PC-9 (cell line): Measurements from ENCODE around the gene KRTAP5-6. TPM values are rescaled to one million over a fixed set of nuclear protein-coding genes. Genes with fewer than 3 reads are reported as not detected.

Source experiments
- BruUV-seq: library from RNA; stranded (reverse); fragments of 400-500 nt; replicated peaks from 2 replicates; lab custom pipeline; 2021; lab: Mats Ljungman, UMichigan
- CTCF ChIA-PET: fragments of 300-600 bp; sonication (Branson Sonifier 250); formaldehyde crosslinking; loops from one replicate; lab custom pipeline; 2022; ENCODE audit warnings: antibody characterized with exemption; lab: Charles Lee
- POLR2A ChIA-PET: fragments of 300-600 bp; sonication (Branson Sonifier 250); formaldehyde crosslinking; loops from one replicate; lab custom pipeline; 2022; ENCODE audit warnings: antibody characterized with exemption; ENCODE audit not compliant: unreplicated experiment; lab: Charles Lee
- DNase-seq, 2 experiments: peaks; one replicate each; pipeline versions ENCODE4 v3.0.0 to v3.0.0-alpha.2; 2015 to 2022; ENCODE audit warnings: mixed read lengths in 1 of 2
- H2AFZ ChIP-seq: fragments of 200-600 bp; sonication (generic); 2 replicates; pipeline ENCODE4 v1.8.1; 2017; ENCODE audit warnings: antibody characterized with exemption
- H3F3A ChIP-seq: fragments of 200-600 bp; sonication (generic); 2 replicates; pipeline ENCODE4 v1.8.1; 2017; ENCODE audit warnings: antibody characterized with exemption, mild to moderate bottlenecking, low read depth; ENCODE audit not compliant: insufficient read depth
- H3K27ac ChIP-seq: fragments of 200-600 bp; sonication (generic); 2 replicates; pipeline ENCODE4 v1.6.1; 2016; ENCODE audit warnings: mixed run types
- H3K27me3 ChIP-seq: fragments of 200-600 bp; sonication (generic); 2 replicates; pipeline ENCODE4 v1.6.1; 2016; ENCODE audit warnings: low read depth, mixed run types; ENCODE audit not compliant: insufficient read depth
- H3K36me3 ChIP-seq: fragments of 200-600 bp; sonication (generic); 2 replicates; pipeline ENCODE4 v1.6.1; 2016; ENCODE audit warnings: low read depth, mixed run types
- H3K4me1 ChIP-seq: fragments of 200-600 bp; sonication (generic); replicated peaks from 2 replicates; pipeline ENCODE4 v1.6.1; 2016; ENCODE audit warnings: mixed run types; ENCODE audit not compliant: insufficient read depth
- H3K4me2 ChIP-seq: fragments of 200-600 bp; sonication (generic); 2 replicates; pipeline ENCODE4 v1.6.1; 2017; ENCODE audit warnings: mixed run types
- H3K4me3 ChIP-seq: fragments of 200-600 bp; sonication (generic); 2 replicates; pipeline ENCODE4 v1.6.1; 2016; ENCODE audit warnings: mixed run types
- H3K79me2 ChIP-seq: fragments of 200-600 bp; sonication (generic); 2 replicates; pipeline ENCODE4 v1.6.1; 2017; ENCODE audit warnings: low read depth, mixed run types
- H3K9me2 ChIP-seq: fragments of 200-600 bp; sonication (generic); 2 replicates; pipeline ENCODE4 v1.8.1; 2017; ENCODE audit warnings: mild to moderate bottlenecking; ENCODE audit not compliant: insufficient read depth
- H3K9me3 ChIP-seq: fragments of 200-600 bp; sonication (generic); 2 replicates; pipeline ENCODE4 v1.8.1; 2016; ENCODE audit warnings: low read depth; ENCODE audit not compliant: insufficient read depth
- H4K20me1 ChIP-seq: fragments of 200-600 bp; sonication (generic); 2 replicates; pipeline ENCODE4 v1.8.1; 2017; ENCODE audit not compliant: insufficient read depth
- CTCF ChIP-seq: fragments of 200-600 bp; sonication (generic); conservative IDR thresholded peaks from 2 replicates; pipeline ENCODE4 v1.6.1; 2017; ENCODE audit warnings: mixed run types, antibody characterized with exemption, mild to moderate bottlenecking, moderate library complexity
- EZH2 ChIP-seq: fragments of 200-600 bp; sonication (generic); IDR thresholded peaks from 2 replicates; pipeline ENCODE4 v1.8.0; 2017; ENCODE audit warnings: antibody characterized with exemption, low read depth
- intact Hi-C: fragments of 100-400 bp; cut with micrococcal nuclease; formaldehyde crosslinking; loops from one replicate; pipeline ENCODE4 v1.10.0; 2022; ENCODE audit not compliant: unreplicated experiment
- total RNA-seq: library from RNA; stranded (reverse); gene quantifications from 2 replicates; pipeline ENCODE4 v1.2.3, GENCODE V29; 2021

KRTAP5-6 gene
- total RNA-seq, 1 experiment from 2014 or later: not detected

DNA sequence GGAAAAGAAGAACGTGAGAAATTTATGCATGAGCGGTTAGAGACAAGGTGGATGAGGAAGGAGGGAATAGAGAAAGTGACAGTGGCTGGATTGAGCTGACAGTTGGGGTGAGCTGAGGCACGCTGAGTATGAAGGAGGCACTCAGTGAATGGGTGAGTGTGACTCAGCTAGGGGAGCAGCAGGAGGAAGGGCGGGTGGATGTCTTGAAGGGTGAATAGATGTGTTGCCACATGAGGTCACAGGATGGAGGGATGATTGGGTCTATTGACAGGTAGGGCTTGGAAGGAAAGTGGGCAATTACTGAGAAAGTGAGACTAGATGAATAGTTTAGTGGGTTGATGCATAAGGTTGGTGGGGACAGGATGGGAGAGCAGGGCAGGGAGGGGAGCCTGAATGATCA is 45.4 kb downstream of the KRTAP5-6 start:
- no TSS peak for BruUV-seq
- Histone ChIP-seq H3K4me1 (no peaks in the 10 kb centered on the region), H4K20me1 (no peaks in the 10 kb centered on the region), H3K9me2 (no peaks in the 10 kb centered on the region), H3K4me2 (no peak overlapping the region), H3K4me3 (no peak overlapping the region), H3K27ac (no peak overlapping the region), H2AFZ (no peak overlapping the region), H3K27me3 (no peaks in the 10 kb centered on the region), H3F3A (peaks cover 16% of the 10 kb centered on the region), H3K36me3 (no peaks in the 10 kb centered on the region), H3K9me3 (no peaks in the 10 kb centered on the region), H3K79me2 (no peaks in the 10 kb centered on the region)
- no peak for DNase-seq
- ChIA-PET POLR2A (no interaction called here), CTCF (no interaction called here)
- intact Hi-C loops: no loop called here
- TF ChIP-seq CTCF (no peak), EZH2 (no peak)

- Histone ChIP-seq H3K9me2 (no peaks in the 10 kb centered on the region), H3K79me2 (no peaks in the 10 kb centered on the region), H3K27ac (no peak overlapping the region), H3K4me1 (no peaks in the 10 kb centered on the region), H3F3A (peaks cover 16% of the 10 kb centered on the region), H2AFZ (no peak overlapping the region), H3K27me3 (no peaks in the 10 kb centered on the region), H4K20me1 (no peaks in the 10 kb centered on the region), H3K36me3 (no peaks in the 10 kb centered on the region), H3K4me2 (no peak overlapping the region), H3K4me3 (no peak overlapping the region), H3K9me3 (no peaks in the 10 kb centered on the region)
- POLR2A ChIA-PET: no interaction called here
- no TSS peak for BruUV-seq
- intact Hi-C loops: no loop called here
- CTCF ChIA-PET: no interaction called here
- no peak for TF ChIP-seq CTCF
- TF ChIP-seq EZH2: no peak
- no peak for DNase-seq
Measured at GRCh38 chr11:1742869-1743584, 46.0 kb downstream of the KRTAP5-6 start.

- Histone ChIP-seq H3K4me2 (no peak overlapping the region), H3K27me3 (no peaks in the 10 kb centered on the region), H3K36me3 (no peaks in the 10 kb centered on the region), H3K4me1 (no peaks in the 10 kb centered on the region), H4K20me1 (no peaks in the 10 kb centered on the region), H3K9me2 (no peaks in the 10 kb centered on the region), H3K79me2 (no peaks in the 10 kb centered on the region), H3K9me3 (no peaks in the 10 kb centered on the region), H2AFZ (no peak overlapping the region), H3K4me3 (no peak overlapping the region), H3K27ac (no peak overlapping the region), H3F3A (peaks cover 16% of the 10 kb centered on the region)
- ChIA-PET POLR2A (no interaction called here), CTCF (no interaction called here)
- DNase-seq: no peak
- intact Hi-C loops: no loop called here
- TF ChIP-seq CTCF: no peak
- no peak for TF ChIP-seq EZH2
- BruUV-seq: no TSS peak
Measured at GRCh38 chr11:1743585-1744136, 46.7 kb downstream of the KRTAP5-6 start.
